HG03095 (cell line): ENCODE data around the gene PSEN1.

Source experiments
- ATAC-seq: cut with Tn5 transposase; IDR thresholded peaks from one replicate; pipeline ENCODE4 v1.9.1; 2021; ENCODE audit warnings: moderate library complexity; ENCODE audit not compliant: unreplicated experiment

The PSEN1 gene

GRCh38 chr14:73136387-73137225 lies at the start of gene PSEN1:
PSEN1 (plus strand) TSS chr14:73136507; CDS start chr14:73148020, 11,513 bp downstream.
- ATAC-seq: peak; percentile 75

DNA sequence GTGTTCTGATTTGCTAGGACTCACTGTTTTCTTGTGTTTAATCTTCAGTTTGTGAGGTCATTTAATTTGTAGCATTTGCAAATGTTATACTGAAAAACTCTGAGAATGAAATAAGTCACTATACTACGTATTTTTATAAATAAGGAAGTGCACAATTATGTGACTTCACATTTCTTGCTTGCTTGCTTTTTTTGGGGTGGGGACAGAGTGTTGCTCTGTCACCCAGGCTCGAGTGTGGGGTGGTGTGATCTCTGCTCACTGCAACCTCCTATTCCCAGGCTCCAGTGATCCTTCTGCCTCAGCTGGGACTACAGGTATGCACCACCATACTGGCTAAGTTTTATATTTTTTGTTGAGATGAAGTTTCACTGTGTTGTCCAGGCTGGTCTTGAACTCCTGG lies 45.3 kb upstream of the PSEN1 start:
- ATAC-seq: no peak

- ATAC-seq: no peak
Measured at GRCh38 chr14:73097421-73097820, 38.9 kb upstream of the PSEN1 start.

- ATAC-seq: no peak
Measured at GRCh38 chr14:73100334-73100733, 36.0 kb upstream of the PSEN1 start.

DNA sequence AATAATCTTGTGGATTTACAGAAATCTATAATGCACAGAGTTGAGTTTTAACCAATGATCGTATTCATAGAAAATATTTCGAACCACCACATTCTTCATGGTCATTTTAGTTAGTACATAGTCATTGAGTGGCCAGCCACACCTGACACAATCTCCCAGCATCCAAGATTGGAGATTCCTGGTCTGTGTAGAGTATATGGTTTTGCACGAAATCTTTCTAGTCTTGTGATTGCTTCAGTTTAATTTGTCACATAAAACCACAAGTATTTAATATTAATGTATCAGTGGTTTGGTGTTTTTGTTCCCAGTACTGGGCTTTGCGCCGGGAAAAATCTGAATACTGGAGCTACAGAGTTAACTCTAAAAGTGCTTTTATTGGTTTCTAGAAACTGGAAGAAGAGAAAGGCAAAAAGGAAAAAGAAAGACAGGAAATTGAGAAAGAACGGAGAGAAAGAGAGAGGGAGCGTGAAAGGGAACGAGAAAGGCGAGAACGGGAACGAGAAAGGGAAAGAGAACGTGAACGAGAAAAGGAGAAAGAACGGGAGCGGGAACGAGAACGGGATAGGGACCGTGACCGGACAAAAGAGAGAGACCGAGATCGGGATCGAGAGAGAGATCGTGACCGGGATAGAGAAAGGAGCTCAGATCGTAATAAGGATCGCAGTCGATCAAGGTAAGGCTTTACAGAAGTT lies 33.4 kb upstream of the PSEN1 start:
- no peak for ATAC-seq

- no peak for ATAC-seq
Measured at GRCh38 chr14:73105050-73105449, 31.3 kb upstream of the PSEN1 start.

DNA sequence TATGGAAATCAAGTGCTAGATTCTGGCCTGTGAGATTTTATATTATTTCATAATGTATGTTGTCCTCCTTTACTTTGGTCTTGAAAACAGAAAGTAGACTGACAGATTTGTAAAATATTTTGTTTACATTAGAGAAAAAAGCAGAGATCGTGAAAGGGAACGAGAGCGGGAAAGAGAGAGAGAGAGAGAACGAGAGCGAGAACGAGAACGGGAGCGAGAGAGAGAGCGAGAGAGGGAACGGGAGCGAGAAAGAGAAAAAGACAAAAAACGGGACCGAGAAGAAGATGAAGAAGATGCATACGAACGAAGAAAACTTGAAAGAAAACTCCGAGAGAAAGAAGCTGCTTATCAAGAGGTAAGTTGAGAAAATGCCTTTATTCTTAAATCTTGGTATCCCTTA lies 30.6 kb upstream of the PSEN1 start:
- no peak for ATAC-seq

- no peak for ATAC-seq
Measured at GRCh38 chr14:73116079-73116665, 20.1 kb upstream of the PSEN1 start.

DNA sequence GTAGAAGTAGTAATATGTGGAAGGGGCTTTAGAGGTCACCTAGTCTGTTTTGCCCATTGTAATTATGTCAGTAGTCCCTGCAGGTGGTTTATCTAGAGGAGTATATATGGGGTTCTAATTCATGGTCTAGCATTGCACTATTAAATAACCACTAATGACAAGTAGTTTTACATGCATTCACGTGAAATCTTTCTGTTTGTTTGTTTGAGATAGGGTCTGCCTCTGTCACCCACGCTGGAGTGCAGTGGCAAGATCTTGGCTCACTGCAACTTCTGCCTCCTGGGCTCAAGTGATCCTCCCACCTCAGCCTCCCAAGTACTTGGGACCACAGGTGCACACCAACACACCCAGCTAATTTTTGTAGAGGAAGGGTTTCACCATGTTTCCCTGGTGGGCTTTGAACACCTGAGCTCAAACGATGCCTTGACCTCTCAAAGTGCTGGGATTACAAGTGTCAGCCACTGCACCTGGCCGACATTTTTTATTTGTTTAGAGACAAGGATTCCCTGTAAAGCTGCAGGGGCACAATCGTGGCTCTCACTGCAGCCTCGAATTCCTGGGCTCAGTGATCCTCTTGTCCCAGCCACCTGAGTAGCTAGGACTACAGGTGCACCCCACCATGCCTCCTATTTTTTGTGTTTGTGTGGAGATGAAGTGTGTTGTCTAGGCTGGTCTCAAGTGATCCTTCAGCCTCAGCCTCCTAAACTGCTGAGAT lies 12.0 kb upstream of the PSEN1 start:
- ATAC-seq: no peak

DNA sequence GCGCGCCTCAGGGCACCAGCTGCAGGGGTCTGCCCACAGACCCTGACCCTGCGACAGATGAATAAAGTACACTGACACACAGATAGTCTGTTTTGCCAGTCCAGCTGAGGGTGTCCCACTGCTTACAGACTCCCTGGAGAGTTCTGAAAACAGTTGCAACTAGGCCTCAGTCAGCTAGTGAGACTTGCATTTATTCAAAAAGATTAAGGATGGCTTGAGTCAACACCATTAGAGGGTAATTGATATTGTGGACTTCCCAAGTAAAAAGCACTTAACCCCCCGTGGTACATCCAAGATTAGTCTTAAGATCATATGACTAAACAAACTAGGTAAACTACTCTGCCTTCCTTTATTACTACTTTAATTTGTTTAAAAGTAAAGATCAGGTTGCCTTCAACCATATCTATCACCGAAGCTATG lies 11.1 kb upstream of the PSEN1 start:
- no peak for ATAC-seq

DNA sequence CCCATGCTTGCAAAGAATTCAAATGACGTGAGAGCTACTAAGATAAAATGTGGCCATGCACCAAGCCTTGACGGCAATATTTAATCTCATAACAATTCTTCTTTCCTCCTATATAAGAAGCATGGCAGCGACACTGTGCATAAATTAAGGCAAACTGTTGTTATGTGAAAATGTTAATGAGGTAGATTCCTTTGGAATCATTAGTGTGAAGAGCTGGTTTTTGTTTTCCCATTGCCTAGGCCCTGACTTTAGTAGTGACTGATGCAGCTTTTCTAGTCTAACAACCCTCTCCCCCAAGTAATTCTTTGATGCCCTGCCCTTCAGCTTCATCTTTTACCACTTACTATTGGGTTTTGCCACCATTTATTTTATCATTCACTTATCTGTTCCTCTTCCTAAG lies 10.6 kb upstream of the PSEN1 start:
- ATAC-seq: no peak

DNA sequence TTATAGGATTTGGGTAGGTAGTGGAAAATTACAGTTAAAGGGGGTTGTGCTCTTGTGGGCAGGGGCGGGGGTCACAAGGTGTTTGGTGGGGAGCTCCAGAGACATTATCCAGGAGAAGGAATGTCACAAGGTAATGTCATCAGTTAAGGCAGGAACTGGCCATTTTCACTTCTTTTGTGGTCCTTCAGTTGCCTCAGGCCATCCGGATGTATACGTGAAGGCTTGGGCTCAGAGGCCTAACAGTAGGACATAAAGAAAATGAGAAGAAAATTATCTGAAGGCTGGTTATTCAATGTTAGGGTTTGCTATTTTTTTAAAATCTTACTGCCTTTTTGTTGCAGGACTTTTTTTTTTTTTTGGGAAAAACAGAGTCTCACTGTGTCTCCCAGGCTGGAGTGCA lies 2.5 kb upstream of the PSEN1 start:
- no peak for ATAC-seq

GRCh38 chr14:73136085-73136386 lies 271 bp upstream of the PSEN1 start:
- ATAC-seq: no peak

DNA sequence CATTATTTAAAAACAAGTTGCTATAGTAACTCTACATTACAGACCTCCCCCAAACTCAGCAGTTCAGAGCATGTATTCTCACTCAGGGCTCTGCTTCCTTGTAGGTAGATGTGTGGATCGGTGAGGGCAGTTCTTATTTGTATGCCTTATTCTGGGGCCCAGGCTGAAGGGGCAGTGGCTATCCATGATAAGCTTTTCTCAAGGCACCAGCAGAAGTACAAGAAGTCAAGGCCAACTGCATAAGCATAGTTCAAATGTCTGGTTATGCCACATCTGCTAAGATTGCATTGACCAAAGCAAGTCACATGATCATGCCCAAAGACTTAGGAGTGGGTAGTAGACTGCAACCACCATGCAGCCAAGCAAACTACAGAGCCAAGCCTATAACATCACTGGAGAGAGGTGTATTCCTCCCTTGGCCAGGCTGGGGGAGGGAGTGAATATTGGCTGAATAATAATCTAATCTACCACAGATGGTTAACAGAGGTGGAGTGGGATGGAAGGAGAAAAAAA lies 4.6 kb downstream of the PSEN1 start:
- no peak for ATAC-seq

GRCh38 chr14:73142216-73142615 lies 5.9 kb downstream of the PSEN1 start:
- ATAC-seq: no peak

GRCh38 chr14:73143003-73143402 lies 6.7 kb downstream of the PSEN1 start:
- no peak for ATAC-seq

- no peak for ATAC-seq
Measured at GRCh38 chr14:73143617-73144016, 7.3 kb downstream of the PSEN1 start.

DNA sequence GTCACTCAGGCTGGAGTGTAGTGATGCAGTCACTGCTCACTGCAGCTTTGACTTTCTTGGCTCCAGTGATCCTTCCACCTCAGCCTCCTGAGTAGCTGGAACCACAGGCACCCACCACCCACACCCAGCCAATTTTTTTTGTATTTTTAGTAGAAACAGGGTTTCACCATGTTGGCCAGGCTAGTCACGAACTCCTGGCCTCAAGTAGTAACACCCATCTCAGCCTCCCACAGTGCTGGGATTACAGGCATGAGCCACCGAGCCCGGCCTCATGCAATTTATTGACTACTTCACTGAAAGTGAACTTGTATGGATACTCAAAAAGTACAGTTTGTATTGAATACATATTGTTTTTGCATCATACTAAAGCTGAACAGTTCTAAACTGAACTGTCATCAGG lies 9.1 kb downstream of the PSEN1 start:
- no peak for ATAC-seq

GRCh38 chr14:73146111-73146510 lies 9.8 kb downstream of the PSEN1 start:
- no peak for ATAC-seq

DNA sequence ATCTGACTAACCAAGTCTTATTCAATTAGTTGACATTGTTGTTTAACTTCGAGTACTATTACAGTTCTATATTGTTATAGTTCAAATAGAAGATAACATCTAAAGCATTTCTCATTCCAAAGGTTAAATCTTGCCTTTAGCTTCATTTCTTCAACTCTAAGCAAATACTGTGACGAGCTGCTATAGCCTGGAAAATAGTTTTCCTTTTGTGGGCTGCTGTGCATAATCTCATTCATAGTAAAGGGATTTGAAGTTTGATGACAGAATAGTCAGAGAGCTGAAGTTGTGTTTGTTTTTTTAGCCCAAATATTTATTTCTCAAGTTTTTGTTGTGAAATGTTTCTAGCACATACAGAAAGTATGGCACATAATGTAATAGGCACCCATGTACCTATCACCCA lies 13.4 kb downstream of the PSEN1 start:
- no peak for ATAC-seq

DNA sequence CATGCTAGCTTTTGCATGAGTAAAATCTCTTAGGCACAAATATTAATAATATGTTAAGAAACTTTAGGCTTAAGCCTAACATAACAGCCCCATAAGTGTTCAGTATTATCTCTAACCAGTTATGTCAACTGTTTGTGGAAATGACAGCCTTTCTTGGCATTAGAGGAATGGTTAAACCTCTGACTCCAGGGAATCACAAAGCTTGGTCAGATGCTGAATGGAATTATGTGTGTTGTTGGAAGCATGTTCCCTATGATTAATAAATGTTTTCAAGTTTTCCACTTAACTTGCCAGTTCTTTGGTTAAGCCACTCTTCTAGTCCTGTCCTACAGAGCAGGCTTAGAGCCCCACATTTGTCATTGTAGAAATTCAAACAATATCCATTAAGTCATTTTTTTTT lies 17.0 kb downstream of the PSEN1 start:
- no peak for ATAC-seq
